ENCODE results near the gene CRYBB2.
"Not testable (repeated sequence)": the region's sequence is repeated elsewhere in the genome, so short reads cannot be mapped to it uniquely, and the experiment has no call there.

Gene CRYBB2

DNA sequence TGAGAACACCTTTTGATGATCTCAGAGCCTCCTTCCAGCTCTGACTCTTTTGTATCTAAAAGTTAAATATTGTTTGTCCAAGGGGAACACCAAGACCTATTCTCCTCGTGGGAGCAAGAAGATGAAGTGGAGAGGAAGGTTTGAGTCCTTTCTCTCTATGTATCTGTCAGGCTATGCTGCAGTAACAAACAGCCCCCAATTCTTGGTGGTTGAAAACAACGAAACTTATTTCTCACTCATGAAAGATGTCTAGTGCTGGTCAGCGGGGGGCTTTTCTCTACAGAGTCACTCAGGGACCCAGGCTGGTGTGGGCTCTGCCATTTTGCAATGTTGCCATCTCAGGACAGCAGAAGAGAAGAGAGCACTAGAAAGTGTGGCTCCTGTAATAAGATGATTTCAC, 6.2 kb upstream of the CRYBB2 start:
- FAIRE-seq, result no peak
- TF ChIP-seq TAF1 (IDR thresholded peaks at IDR 0.05; ENCODE audit: borderline replicate concordance, low read depth, low read length) (no peak), POLR2A (IDR thresholded peaks at IDR 0.05; ENCODE audit: low read depth, low read length) (no peak), POLR2AphosphoS5 (IDR thresholded peaks at IDR 0.05; ENCODE audit: low read depth, low read length) (no peak)
- no peak for DNase-seq (ENCODE audit: insufficient read length)

DNA sequence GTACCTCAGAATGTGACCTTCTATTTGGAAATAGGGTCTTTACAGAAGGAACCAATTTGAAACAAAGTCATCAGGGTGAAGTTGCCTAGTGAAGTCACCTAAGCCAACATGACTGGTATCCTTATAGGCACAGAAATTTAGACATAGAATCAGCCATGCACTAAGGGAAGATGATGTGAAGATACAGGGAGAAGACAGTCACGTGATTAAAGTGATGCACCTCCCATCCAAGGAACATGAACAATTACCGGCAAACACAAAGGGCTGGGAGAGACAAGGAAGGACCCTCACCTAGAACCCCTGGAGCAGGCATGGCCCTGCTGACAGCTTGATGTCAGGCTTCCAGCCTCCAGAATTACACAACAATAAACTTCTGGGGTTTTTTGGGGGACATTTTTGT, 3.2 kb upstream of the CRYBB2 start:
- DNase-seq (ENCODE audit: insufficient read length), result no peak
- no peak for FAIRE-seq
- TF ChIP-seq POLR2A (IDR thresholded peaks at IDR 0.05; ENCODE audit: low read depth, low read length), result no peak
- TF ChIP-seq TAF1 (IDR thresholded peaks at IDR 0.05; ENCODE audit: borderline replicate concordance, low read depth, low read length), result no peak
- TF ChIP-seq POLR2AphosphoS5 (IDR thresholded peaks at IDR 0.05; ENCODE audit: low read depth, low read length), result no peak

DNA sequence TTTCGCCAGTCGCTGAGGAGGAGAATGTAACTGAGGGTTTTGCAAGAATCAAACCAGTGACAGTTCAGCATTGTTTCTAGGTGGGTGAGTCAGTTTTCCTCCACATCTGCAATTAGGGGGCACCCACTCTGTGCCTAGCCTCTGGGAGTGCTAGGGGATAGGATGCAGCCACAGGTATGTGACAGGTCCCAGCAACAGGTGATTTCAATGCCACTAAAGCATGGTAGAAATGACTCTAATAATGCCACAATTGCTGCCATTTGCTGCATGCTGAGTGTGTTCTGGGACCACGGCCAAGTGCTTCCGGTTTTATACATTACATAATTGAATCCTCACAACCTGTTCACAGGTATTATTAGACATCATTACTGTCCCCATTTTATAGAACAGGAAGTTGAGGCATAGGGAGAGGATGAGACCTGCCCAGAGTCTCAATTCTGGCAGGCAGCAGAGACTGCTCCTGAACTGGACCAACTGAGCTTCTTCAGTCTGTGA, 556 bp downstream of the CRYBB2 start:
- TF ChIP-seq TAF1 (IDR thresholded peaks at IDR 0.05; ENCODE audit: borderline replicate concordance, low read depth, low read length) (no peak), POLR2A (IDR thresholded peaks at IDR 0.05; ENCODE audit: low read depth, low read length) (no peak), POLR2AphosphoS5 (IDR thresholded peaks at IDR 0.05; ENCODE audit: low read depth, low read length) (no peak)
- FAIRE-seq (no peak), DNase-seq (ENCODE audit: insufficient read length) (no peak)

DNA sequence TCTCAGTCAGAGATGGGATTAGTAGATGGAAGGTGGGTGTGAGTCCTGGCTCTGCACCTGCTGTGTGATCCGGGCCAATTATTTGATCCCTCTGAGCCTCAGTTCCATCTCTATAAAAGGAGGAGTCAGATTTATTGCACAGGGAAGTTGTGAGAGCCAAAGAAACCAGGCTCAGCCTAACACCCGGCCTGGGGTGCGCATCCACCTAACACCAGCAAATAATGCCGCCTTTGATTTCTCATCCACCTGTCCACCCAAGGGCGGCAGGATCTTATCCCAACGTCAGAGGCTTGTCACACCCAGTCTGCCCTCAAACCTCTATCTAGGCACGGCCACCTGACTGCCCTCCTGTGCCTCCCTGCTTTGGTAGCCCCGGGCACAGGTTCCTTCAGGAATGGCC, 2.4 kb downstream of the CRYBB2 start:
- DNase-seq (ENCODE audit: insufficient read length), result no peak
- TF ChIP-seq POLR2A (IDR thresholded peaks at IDR 0.05; ENCODE audit: low read depth, low read length) (no peak), POLR2AphosphoS5 (IDR thresholded peaks at IDR 0.05; ENCODE audit: low read depth, low read length) (no peak), TAF1 (IDR thresholded peaks at IDR 0.05; ENCODE audit: borderline replicate concordance, low read depth, low read length) (no peak)
- no peak for FAIRE-seq

DNA sequence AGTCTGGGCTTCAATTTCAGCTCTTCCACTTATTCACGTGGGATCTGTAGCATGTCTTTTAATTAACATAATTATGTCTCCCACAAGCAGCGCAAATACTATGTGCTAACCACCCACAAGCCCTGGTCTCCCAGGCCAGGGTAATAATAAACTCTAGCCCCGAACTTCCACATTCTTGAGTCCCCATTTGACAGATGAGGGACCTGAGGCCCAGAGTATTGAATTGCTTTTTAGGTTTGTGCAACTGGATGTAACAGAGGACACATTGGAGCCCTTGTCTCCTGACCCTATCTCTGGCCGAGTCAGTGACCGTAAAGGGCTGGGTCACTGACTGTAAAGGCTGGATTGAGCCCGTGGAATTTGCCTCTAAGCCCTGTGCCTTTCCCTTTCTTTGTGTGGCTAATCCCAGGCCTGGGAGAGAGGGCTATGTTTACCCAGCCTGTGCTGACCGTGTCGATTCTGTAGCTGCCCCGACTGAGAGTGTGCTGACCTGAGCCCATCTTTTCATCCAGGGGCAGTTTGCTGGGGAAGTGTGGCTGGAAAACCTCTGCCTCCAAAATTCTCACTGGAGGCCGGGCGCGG, 3.9 kb downstream of the CRYBB2 start:
- DNase-seq (ENCODE audit: insufficient read length) (no peak), FAIRE-seq (no peak)
- TF ChIP-seq TAF1 (IDR thresholded peaks at IDR 0.05; ENCODE audit: borderline replicate concordance, low read depth, low read length) (no peak), POLR2AphosphoS5 (IDR thresholded peaks at IDR 0.05; ENCODE audit: low read depth, low read length) (no peak), POLR2A (IDR thresholded peaks at IDR 0.05; ENCODE audit: low read depth, low read length) (no peak)

DNA sequence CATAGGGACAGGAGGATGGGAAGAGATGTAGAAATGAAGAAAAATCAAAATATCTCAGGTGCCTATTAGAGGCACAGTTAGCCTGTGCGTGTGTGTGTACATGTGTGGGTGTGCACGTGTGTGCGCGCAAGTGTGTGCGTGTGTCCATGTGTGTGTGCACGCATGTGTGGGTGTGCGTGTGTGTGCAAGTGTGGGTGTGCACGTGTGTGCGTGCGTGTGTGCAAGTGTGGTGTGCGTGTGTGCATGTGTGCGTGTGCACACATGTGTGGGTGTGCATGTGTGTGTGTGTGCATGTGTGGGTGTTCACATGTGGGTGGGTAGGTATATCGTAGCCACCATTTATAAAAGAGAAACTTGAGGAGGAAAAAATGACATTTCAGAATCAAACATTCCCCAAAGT, 9.4 kb downstream of the CRYBB2 start:
- no peak for FAIRE-seq
- no peak for DNase-seq (ENCODE audit: insufficient read length)
- TF ChIP-seq POLR2AphosphoS5 (IDR thresholded peaks at IDR 0.05; ENCODE audit: low read depth, low read length) (no peak), POLR2A (IDR thresholded peaks at IDR 0.05; ENCODE audit: low read depth, low read length) (no peak), TAF1 (IDR thresholded peaks at IDR 0.05; ENCODE audit: borderline replicate concordance, low read depth, low read length) (no peak)

DNA sequence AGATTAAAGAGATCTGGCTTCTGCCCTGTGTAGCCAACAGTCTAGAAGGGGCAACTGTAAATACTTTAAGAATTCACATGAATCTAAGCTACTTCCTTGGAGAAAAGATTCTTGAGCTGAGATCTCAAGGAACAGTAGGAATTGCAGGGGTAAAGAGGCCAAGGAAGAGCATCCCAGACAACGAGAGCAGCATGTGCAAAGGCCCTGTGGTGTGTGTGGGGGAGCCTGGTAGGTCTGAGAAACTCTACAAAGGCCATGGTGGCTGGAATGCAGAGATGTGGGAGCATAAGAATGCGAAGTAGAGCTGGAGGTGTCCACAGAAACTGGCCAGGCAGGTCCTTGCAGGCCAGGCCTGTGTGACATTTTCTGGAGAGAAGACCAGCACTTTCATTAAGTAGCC, 11.3 kb downstream of the CRYBB2 start:
- not testable (repeated sequence) for DNase-seq (ENCODE audit: insufficient read length); FAIRE-seq

DNA sequence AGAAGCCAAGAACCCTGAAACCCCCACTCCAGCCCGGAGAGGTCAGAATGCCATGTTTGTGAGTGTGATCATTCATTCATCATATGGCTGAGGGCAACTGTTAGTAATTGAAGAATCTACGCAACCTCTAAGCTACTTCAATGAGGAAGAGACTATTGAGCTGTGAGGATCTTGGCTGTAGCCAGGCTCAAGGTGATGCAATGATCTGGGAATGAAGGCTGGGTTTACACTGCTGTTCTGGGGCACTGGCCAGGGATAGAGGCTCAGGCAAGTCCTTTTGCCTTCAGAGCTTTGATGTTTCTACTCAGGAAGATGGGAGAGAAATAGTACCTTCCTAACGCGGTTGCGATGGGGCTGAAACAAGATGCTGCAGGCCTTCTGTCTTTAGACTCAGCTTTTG, 12.9 kb downstream of the CRYBB2 start:
- FAIRE-seq, result no peak
- no peak for DNase-seq (ENCODE audit: insufficient read length)
- TF ChIP-seq POLR2AphosphoS5 (IDR thresholded peaks at IDR 0.05; ENCODE audit: low read depth, low read length), result no peak

DNA sequence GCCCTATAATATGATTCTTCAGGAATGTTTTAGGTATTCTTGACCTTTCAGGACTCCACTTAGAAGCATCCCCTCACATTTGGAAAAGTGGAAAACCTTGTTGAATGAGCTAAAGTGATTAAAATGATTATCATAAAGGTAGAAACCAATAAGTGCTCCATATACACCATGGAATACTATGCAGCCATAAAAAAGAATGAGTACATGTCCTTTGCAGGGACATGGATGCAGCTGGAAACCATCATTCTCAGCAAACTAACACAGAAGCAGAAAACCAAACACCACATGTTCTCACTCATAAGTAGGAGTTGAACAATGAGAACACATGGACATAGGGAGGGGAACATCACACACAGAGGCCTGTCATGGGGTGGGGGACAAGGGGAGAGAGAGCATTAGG, 14.3 kb downstream of the CRYBB2 start:
- FAIRE-seq; DNase-seq (ENCODE audit: insufficient read length): not testable (repeated sequence)

DNA sequence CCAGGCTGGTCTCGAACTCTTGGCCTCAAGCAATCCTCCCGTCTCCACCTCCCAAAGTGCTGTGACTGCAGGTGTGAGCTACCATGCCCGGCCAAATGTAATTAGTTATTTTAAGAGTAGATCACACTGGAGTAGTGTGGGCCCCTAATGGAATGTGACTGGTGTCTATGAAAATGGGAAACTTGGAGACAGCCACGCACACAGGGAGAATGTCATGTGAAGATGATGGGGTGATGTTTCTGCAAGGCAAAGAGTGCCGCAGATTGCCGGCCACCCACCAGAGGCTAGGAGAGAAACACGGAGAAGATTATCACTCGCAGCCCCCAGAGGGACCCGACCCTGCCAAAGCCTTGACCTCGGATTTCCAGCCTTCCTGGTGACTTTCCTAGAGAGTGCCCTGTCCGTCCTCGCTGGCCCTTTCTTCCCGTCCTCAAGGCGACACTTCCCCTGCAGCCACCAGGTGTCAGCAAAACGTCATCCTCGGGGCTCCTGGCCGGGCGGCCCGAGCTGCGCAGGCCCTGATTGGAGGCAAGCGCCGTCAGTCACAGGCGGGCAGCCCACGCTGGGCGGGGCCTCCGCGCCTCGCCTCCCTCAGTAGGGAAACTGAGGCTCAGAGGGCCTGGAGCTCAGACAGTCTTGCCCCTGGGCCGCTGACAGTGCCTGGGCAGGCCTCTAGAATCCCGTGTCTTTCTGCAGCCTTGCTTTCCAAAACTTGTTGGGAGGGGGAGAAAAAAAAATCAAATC, 16.3 kb downstream of the CRYBB2 start:
- DNase-seq (ENCODE audit: insufficient read length), result peak; percentile 96
- TF ChIP-seq POLR2A (IDR thresholded peaks at IDR 0.05; ENCODE audit: low read depth, low read length) (no peak), POLR2AphosphoS5 (IDR thresholded peaks at IDR 0.05; ENCODE audit: low read depth, low read length) (no peak), TAF1 (IDR thresholded peaks at IDR 0.05; ENCODE audit: borderline replicate concordance, low read depth, low read length) (no peak)
- FAIRE-seq, result peak; percentile 75

DNA sequence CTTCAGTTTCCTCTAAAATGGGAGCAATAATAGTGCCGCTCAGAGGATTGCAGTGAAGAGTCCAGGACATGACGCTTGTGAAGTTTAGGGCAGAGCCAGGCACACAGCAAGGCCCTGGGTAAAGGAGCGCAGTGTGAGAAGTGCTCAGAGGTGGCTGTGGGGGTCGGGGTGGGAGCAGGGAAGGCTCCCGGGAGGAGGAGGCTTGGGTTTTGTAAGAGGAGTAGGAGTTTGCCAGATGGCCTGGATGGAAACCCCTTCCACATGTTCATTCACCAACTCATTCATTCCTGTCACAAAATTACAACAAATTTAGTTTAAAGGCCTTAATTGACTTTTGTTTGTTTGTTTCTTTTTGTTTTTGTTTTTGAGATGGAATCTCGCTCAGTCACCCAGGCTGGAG, 17.0 kb downstream of the CRYBB2 start:
- DNase-seq (ENCODE audit: insufficient read length) (no peak), FAIRE-seq (no peak)
- TF ChIP-seq POLR2A (IDR thresholded peaks at IDR 0.05; ENCODE audit: low read depth, low read length), result no peak
- no peak for TF ChIP-seq TAF1 (IDR thresholded peaks at IDR 0.05; ENCODE audit: borderline replicate concordance, low read depth, low read length)
- TF ChIP-seq POLR2AphosphoS5 (IDR thresholded peaks at IDR 0.05; ENCODE audit: low read depth, low read length), result no peak

DNA sequence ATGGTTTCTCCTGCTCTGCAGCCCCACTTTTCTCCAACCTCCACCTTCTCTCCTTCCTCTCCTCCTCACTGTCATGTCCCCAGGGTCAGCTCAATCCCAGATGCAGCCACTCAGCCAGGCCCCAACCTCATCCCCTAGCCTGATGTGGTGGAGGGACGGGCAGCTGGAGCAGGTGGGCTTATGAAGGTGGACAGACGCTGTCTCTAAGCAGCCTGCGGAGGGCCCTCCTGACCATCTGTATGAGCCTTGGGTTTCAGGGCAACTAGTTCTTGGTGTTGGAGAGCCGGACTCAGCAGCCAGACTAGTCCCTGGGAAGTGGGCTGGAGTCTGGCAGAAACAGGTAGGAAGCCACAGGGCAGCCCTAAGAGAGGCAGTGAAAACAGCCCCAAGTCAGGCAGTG, 18.1 kb downstream of the CRYBB2 start:
- FAIRE-seq, result peak; percentile 70
- no peak for TF ChIP-seq POLR2AphosphoS5 (IDR thresholded peaks at IDR 0.05; ENCODE audit: low read depth, low read length)
- no peak for TF ChIP-seq POLR2A (IDR thresholded peaks at IDR 0.05; ENCODE audit: low read depth, low read length)
- no peak for TF ChIP-seq TAF1 (IDR thresholded peaks at IDR 0.05; ENCODE audit: borderline replicate concordance, low read depth, low read length)
- DNase-seq (ENCODE audit: insufficient read length), result no peak

DNA sequence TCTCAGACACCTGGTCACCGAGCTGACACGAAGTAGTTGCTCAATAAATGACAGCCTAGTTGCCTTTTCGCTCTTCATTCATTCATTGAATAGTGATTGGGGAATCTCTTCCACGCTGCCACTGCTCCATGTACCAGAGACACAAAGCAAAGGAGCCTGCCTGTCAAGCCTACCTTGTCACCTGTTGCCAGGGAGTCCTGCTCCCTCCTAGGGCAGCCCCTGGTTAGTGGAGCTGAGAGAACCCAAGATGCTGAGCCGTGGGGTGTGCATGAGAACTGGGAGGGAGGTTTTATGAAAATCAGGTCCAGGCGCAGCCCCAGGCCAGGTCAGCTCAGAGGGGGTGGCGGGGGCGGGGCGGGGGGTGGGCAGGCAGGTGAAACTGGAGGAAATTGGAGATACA, 18.6 kb downstream of the CRYBB2 start:
- not testable (repeated sequence) for FAIRE-seq; DNase-seq (ENCODE audit: insufficient read length)

DNA sequence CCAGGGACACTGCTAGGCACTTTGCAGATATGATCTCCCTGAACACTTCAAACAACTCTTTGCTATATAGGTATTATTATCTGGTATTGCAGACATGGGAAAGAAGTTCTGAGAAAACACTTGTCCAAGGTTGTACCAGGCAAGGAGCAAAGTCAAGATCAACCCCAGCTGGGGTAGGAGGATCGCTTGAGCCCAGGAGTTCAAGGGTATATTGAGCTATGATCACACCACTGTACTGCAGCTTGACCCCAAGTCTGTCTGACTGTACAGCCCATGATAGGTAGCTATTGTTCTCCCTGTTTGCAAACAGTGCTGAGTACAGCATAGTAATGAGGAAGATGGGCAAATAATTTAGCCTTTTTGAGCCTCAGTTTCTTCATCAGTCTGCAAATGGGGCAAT, 35.7 kb downstream of the CRYBB2 start:
- not testable (repeated sequence) for DNase-seq (ENCODE audit: insufficient read length); FAIRE-seq

DNA sequence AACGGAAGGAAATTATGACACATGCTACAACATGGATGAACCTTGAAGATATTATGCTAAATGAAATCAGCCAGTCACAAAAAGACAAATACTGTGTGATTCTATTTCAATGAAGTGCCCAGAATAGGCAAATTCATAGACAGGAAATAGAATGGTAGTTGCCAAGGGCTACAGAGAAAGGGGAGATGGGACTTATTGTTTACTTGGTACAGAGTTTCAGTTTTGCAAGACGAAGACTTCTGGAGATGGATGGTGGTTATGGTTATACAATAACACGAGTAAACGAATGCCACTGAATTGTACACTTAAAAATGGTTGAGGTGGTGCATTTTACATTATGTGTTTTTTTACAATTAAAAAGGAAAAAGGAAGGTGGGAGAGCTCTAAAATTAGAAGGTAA, 48.1 kb downstream of the CRYBB2 start:
- peak; percentile 48 for FAIRE-seq
- DNase-seq (ENCODE audit: insufficient read length), result not testable (repeated sequence)

DNA sequence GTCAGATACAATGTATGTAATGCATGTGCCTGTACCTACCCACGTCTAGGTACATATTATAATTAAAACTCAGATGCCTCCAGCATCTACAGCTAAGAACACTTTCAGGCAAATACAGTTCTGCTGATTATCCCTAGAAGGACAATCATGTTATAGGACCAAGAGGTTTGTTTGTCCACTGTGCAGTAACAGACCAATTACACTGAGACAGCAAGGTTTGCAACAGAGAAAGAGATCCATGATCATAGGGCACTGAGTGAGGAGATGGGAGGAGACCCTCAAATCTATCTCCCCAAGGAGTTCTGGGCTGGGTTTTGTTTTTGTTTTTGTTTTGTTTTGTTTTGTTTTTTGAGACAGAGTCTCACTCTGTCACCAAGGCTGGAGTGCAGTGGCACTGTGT, 49.5 kb downstream of the CRYBB2 start:
- FAIRE-seq; DNase-seq (ENCODE audit: insufficient read length): not testable (repeated sequence)

DNA sequence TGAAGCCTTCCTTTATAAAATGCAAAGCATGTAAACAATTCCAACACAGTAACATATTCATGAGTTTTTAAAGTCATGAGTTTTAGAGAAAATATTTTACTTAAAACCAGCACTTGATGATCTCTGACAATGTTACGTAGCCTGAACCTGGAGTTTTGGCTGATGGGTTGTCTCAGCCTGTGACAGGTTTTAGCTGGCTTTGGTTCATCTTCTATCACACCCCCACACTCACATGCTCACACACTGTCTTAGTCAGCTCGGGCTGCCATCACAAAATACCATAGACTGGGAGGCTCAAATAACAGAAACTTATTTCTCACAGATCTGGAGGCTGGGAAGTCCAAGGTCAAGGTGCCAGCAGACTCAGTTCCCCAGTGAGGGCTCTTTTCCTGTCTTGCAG, 50.6 kb downstream of the CRYBB2 start:
- DNase-seq (ENCODE audit: insufficient read length); FAIRE-seq: not testable (repeated sequence)

DNA sequence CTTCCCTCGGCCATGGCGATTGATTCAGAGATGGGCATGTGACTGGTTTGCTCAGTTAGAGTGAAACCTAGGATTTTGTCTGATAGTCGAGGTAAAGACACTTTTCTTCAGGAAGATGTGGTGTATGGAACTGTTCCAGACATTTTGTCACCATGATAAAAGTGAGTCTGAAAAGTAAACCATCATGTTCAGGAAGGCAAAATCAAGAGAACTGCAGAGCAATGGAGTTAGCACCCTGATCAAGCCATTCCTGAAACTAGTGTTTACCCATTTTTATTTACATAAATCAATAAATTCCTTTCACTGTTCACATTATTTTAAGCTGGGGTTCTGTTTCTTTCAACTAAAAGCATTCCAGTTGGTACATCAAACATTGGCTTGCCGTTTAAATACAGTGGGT, 53.8 kb downstream of the CRYBB2 start:
- FAIRE-seq, result not testable (repeated sequence)

More for the DNA sequence above, 53.8 kb downstream of the CRYBB2 start:
- not testable (repeated sequence) for DNase-seq (ENCODE audit: insufficient read length)

Data from GM12892 (cell line).